ENCODE results near the gene CHD1. TPM values are rescaled to one million over a fixed set of nuclear protein-coding genes. Genes with fewer than 3 reads are reported as not detected.
A peak's percentile ranks its signal among the peaks of the same experiment; 100 is the strongest.

CHD1 gene
- total RNA-seq, result 48.0 and 48.4 TPM in 2 replicates
- 18.2 and 20.3 TPM in 2 replicates for polyA plus RNA-seq
- polyA plus RNA-seq (2012), result 12.0 and 13.3 TPM in 2 replicates
- 3.1 TPM in 2 replicates for polyA minus RNA-seq (ENCODE audit: low replicate concordance)

GRCh38 chr5:98928873-98929709 lies at the start of gene CHD1:
CHD1 (minus strand) TSS chr5:98929007; CDS start chr5:98926386, 2,621 bp downstream.
- H3K9ac ChIP-seq (ENCODE audit: insufficient read depth, low read length), result peak within 1 kb of the TSS; percentile 100
- H3K79me2 ChIP-seq (ENCODE audit: control insufficient read depth, insufficient read depth, low read length), result peaks cover 55% of the 10 kb centered on the region
- peak within 1 kb of the TSS; percentile 92 for H3K4me2 ChIP-seq (ENCODE audit: extremely low read depth, insufficient read depth, low read length)
- no peaks in the 10 kb centered on the region for H3K4me1 ChIP-seq (ENCODE audit: control insufficient read depth, extremely low read depth, insufficient read depth, low read length)
- TF ChIP-seq CTCF (conservative IDR thresholded peaks at IDR 0.05 in 1 of 2, IDR thresholded peaks at IDR 0.05 in 1 of 2; ENCODE audit: low read depth in 1 of 2, low read length in 2 of 2), result no peak
- TF ChIP-seq EZH2 (IDR thresholded peaks at IDR 0.05; ENCODE audit: low read length, missing control alignments), result no peak
- peak within 1 kb of the TSS; percentile 100 for H3K27ac ChIP-seq (ENCODE audit: insufficient read depth, low read length)
- peak within 1 kb of the TSS; percentile 75 to 97 (median 92) for H3K4me3 ChIP-seq (replicated peaks in 1 of 4; ENCODE audit: control extremely low read depth in 1 of 4, insufficient read depth in 1 of 4, low read depth in 3 of 4, low read length in 4 of 4)
- no peaks in the 10 kb centered on the region for H3K27me3 ChIP-seq (ENCODE audit: control insufficient read depth, insufficient read depth, low read length)
- H3K36me3 ChIP-seq (ENCODE audit: control insufficient read depth, insufficient read depth, low read length), result no peaks in the 10 kb centered on the region
- no peaks in the 10 kb centered on the region for H4K20me1 ChIP-seq (ENCODE audit: control insufficient read depth, extremely low read depth, insufficient read depth, low read length)
- DNase-seq (ENCODE audit: low read depth in 2 of 2), result peak; percentile 96 to 99
- no peaks in the 10 kb centered on the region for H3K9me3 ChIP-seq (ENCODE audit: control insufficient read depth, insufficient read depth, low read depth, low read length)
- H2AFZ ChIP-seq (ENCODE audit: low read length), result no peak within 1 kb of the TSS

GRCh38 chr5:98978528-98978927 lies 49.7 kb upstream of the CHD1 start:
- no peaks in the 10 kb centered on the region for H3K27me3 ChIP-seq (ENCODE audit: control insufficient read depth, insufficient read depth, low read length)
- H3K9me3 ChIP-seq (ENCODE audit: control insufficient read depth, insufficient read depth, low read depth, low read length), result no peaks in the 10 kb centered on the region
- no peaks in the 10 kb centered on the region for H4K20me1 ChIP-seq (ENCODE audit: control insufficient read depth, extremely low read depth, insufficient read depth, low read length)
- no peaks in the 10 kb centered on the region for H3K79me2 ChIP-seq (ENCODE audit: control insufficient read depth, insufficient read depth, low read length)
- H3K27ac ChIP-seq (ENCODE audit: insufficient read depth, low read length), result no peak overlapping the region
- H2AFZ ChIP-seq (ENCODE audit: low read length), result no peak overlapping the region
- H3K4me1 ChIP-seq (ENCODE audit: control insufficient read depth, extremely low read depth, insufficient read depth, low read length), result no peaks in the 10 kb centered on the region
- H3K9ac ChIP-seq (ENCODE audit: insufficient read depth, low read length), result no peak overlapping the region
- DNase-seq (ENCODE audit: low read depth in 2 of 2), result no peak
- no peak overlapping the region for H3K4me2 ChIP-seq (ENCODE audit: extremely low read depth, insufficient read depth, low read length)
- no peaks in the 10 kb centered on the region for H3K36me3 ChIP-seq (ENCODE audit: control insufficient read depth, insufficient read depth, low read length)
- TF ChIP-seq CTCF (conservative IDR thresholded peaks at IDR 0.05 in 1 of 2, IDR thresholded peaks at IDR 0.05 in 1 of 2; ENCODE audit: low read depth in 1 of 2, low read length in 2 of 2), result no peak
- TF ChIP-seq EZH2 (IDR thresholded peaks at IDR 0.05; ENCODE audit: low read length, missing control alignments), result no peak
- no peak overlapping the region for H3K4me3 ChIP-seq (replicated peaks in 1 of 4; ENCODE audit: control extremely low read depth in 1 of 4, insufficient read depth in 1 of 4, low read depth in 3 of 4, low read length in 4 of 4)

- Histone ChIP-seq H3K9me3 (ENCODE audit: control insufficient read depth, insufficient read depth, low read depth, low read length) (no peaks in the 10 kb centered on the region), H3K4me2 (ENCODE audit: extremely low read depth, insufficient read depth, low read length) (no peak overlapping the region)
- TF ChIP-seq CTCF (conservative IDR thresholded peaks at IDR 0.05 in 1 of 2, IDR thresholded peaks at IDR 0.05 in 1 of 2; ENCODE audit: low read depth in 1 of 2, low read length in 2 of 2) (no peak), EZH2 (IDR thresholded peaks at IDR 0.05; ENCODE audit: low read length, missing control alignments) (no peak)
Observed at GRCh38 chr5:98977723-98978122, 48.9 kb upstream of the CHD1 start.

More at GRCh38 chr5:98977723-98978122, 48.9 kb upstream of the CHD1 start:
- Histone ChIP-seq H3K27me3 (ENCODE audit: control insufficient read depth, insufficient read depth, low read length) (no peaks in the 10 kb centered on the region), H3K9ac (ENCODE audit: insufficient read depth, low read length) (no peak overlapping the region), H4K20me1 (ENCODE audit: control insufficient read depth, extremely low read depth, insufficient read depth, low read length) (no peaks in the 10 kb centered on the region), H3K4me1 (ENCODE audit: control insufficient read depth, extremely low read depth, insufficient read depth, low read length) (no peaks in the 10 kb centered on the region), H3K36me3 (ENCODE audit: control insufficient read depth, insufficient read depth, low read length) (no peaks in the 10 kb centered on the region), H3K4me3 (replicated peaks in 1 of 4; ENCODE audit: control extremely low read depth in 1 of 4, insufficient read depth in 1 of 4, low read depth in 3 of 4, low read length in 4 of 4) (no peak overlapping the region), H3K27ac (ENCODE audit: insufficient read depth, low read length) (no peak overlapping the region), H2AFZ (ENCODE audit: low read length) (no peak overlapping the region), H3K79me2 (ENCODE audit: control insufficient read depth, insufficient read depth, low read length) (no peaks in the 10 kb centered on the region)
- DNase-seq (ENCODE audit: low read depth in 2 of 2), result no peak
